Kidney glomerular epithelial cell (primary cell): Measurements from ENCODE around the gene ANKRD29.
"Not testable (repeated sequence)": the region's sequence is repeated elsewhere in the genome, so short reads cannot be mapped to it uniquely, and the experiment has no call there.

ENCODE experiments used
- DNase-seq: peaks from one replicate; lab custom pipeline; 2025; lab: John Stamatoyannopoulos, UW

ANKRD29 gene

DNA sequence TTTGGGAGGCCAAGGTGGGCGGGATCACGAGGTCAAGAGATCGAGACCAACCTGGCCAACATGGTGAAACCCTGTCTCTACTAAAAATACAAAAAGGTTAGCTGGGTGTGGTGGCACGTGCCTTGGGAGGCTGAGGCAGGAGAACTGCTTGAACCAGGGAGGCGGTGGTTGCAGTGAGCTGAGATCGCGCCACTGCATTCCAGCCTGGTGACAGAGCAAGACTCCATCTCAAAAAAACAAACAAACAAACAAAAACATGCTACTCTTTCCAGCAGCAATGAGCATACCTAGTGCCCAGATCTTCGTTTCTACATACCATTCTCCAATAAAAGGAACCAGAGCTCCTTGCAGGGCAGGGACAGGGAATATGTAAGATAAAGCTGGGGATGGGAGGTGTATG, 105.2 kb downstream of the ANKRD29 start:
- DNase-seq, result not testable (repeated sequence)

GRCh38 chr18:23556145-23556780, 106.4 kb downstream of the ANKRD29 start:
- DNase-seq, result no peak

DNA sequence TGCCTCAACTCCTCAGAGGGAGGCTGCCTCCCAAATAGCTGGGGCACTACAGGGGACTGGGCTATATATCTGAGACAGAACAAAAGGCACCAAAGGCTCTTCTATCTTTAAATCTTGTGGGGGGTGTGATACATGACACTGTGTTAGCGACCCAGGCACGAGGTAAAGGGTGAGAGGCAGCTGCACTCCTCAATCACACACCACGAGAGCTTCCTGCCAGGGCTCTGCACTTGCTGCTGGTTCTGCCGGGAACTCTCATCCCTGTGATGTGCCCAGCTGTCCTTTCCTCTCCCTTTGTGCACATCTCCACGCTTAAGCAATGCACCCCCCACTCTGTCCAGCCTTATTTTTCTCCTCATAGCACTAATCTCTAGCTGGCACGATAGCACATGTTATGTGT, 108.8 kb downstream of the ANKRD29 start:
- no peak for DNase-seq

GRCh38 chr18:23552505-23552904, 110.2 kb downstream of the ANKRD29 start:
- no peak for DNase-seq

GRCh38 chr18:23551978-23552377, 110.7 kb downstream of the ANKRD29 start:
- DNase-seq, result no peak

DNA sequence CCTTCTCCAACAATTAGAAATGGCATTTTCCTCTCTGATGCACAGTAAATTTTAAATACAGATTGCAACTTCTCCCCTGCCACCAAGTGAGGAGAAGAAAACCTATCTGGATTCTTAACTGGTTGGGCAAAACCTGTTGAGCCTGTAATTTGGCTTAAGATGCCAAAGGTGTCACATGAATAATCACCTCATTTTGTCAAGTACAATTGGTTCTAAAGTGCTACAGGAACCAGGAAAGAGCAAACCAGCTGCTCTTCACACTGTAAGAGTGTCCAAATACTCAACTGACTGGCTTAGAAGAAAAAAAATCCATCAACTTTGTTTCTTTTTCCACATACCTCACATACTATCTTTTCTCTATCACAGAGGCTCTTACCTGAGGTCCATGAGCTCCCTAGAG, 111.8 kb downstream of the ANKRD29 start:
- DNase-seq, result no peak
